DND-41 (cell line): ENCODE data around the gene SMIM1.

ENCODE experiments used
- CTCF ChIP-seq: IDR thresholded peaks from 2 replicates; pipeline ENCODE4 v1.5.1; 2012; ENCODE audit warnings: borderline replicate concordance, low read length, moderate library complexity, mild to moderate bottlenecking; ENCODE audit not compliant: poor library complexity, severe bottlenecking; ENCODE audit errors: extremely low read depth
- EZH2 ChIP-seq: IDR thresholded peaks from 3 replicates; pipeline ENCODE4 v1.6.1; 2012; ENCODE audit warnings: borderline replicate concordance, low read depth, mild to moderate bottlenecking, moderate library complexity, low read length, inconsistent platforms; ENCODE audit not compliant: severe bottlenecking

- TF ChIP-seq CTCF (no peak), EZH2 (no peak)
Measured at GRCh38 chr1:3744646-3745045, 27.9 kb upstream of the SMIM1 start.
